ENCODE measurements around the gene TM7SF2. TPM values are rescaled to one million over a fixed set of nuclear protein-coding genes. Genes with fewer than 3 reads are reported as not detected.

The TM7SF2 gene
- total and polyA plus RNA-seq, 5 donors from 2014 or later = 8.0 to 20.2 (median 10.4) TPM

DNA sequence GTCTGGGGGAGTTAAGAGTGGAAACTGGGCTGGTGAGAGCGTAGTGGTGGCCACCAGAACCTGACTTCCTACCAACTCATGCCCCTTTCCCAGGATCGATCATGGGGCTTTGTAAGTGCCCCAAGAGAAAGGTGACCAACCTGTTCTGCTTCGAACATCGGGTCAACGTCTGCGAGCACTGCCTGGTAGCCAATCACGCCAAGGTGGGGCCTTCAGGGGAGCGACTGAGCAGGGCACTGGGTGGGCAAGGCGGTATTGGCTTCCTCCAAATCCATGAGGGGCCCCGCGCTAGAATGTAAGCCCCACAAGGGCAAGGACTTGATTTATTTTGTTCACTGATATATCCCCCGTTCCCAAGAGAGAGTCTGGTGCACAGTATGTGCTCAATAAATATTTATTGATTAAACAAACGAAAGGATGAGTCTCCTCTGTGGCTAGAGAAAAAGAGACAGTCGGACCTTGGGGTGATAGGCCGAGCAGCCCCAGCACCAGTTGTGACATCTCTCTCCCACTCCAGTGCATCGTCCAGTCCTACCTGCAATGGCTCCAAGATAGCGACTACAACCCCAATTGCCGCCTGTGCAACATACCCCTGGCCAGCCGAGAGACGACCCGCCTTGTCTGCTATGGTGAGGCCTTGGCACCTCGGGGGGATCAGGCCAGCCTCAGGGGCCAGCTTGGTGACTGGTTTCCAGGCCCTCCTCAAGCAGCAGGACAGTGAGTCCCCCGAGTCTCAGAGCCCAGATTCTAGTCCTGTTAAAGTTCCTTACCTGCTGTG, 26.9 kb upstream of the TM7SF2 start:
- no peaks in the 10 kb centered on the region for H3K27me3 Mint-ChIP-seq
- peaks cover 6 to 26% (median 15%) of the 10 kb centered on the region in 4 donors for H3K4me1 Mint-ChIP-seq
- Histone ChIP-seq H3K4me1 (ENCODE audit: control insufficient read depth, insufficient read depth, low read length, poor library complexity, severe bottlenecking) (peaks cover 16% of the 10 kb centered on the region), H3K27me3 (ENCODE audit: control insufficient read depth, insufficient read depth, low read length) (no peaks in the 10 kb centered on the region), H3K4me3 (ENCODE audit: low read depth, low read length) (peak overlapping the region; percentile 82), H3K9me3 (ENCODE audit: control insufficient read depth in 2 of 2, low read length in 2 of 2) (no peaks in the 10 kb centered on the region), H3K36me3 (ENCODE audit: control insufficient read depth, insufficient read depth, low read length) (peaks cover 30% of the 10 kb centered on the region), H3K27ac (ENCODE audit: insufficient read depth, low read length, poor library complexity, severe bottlenecking) (peak overlapping the region; percentile 96)
- H3K4me3 Mint-ChIP-seq = peak overlapping the region; percentile 92 to 95 (median 94)
- ATAC-seq (ENCODE audit: low read depth in 2 of 2) (no peak), DNase-seq (no peak)
- H3K9me3 Mint-ChIP-seq = peaks cover 0 to 2% (median 0%) of the 10 kb centered on the region in 7 donors
- peaks cover 17% of the 10 kb centered on the region for H3K36me3 Mint-ChIP-seq
- peak overlapping the region; percentile 70 to 99 (median 95) for H3K27ac Mint-ChIP-seq

DNA sequence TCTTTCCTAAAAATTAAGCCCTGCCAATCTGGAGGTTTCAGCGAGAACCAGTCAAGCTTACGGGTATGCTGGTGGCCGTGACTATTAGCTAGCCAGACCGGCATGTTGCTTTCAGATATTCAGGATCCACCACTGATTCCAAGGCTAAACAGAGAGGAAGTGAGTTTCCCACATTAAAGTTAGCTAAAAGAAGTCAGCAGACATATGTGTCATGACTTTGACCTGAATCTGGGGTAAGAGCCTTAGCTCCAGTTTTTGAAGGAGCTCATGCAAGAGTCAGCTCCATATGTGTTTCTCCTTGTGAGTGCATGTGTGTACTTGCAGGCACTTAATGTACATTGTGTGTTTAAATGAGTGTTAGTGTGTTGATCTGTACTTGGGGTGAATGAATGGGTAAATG, 26.2 kb upstream of the TM7SF2 start:
- Mint-ChIP-seq H3K36me3 (peaks cover 17% of the 10 kb centered on the region), H3K4me1 (peaks cover 6 to 26% (median 15%) of the 10 kb centered on the region in 4 donors), H3K9me3 (peaks cover 0 to 2% (median 0%) of the 10 kb centered on the region in 7 donors), H3K27ac (peak overlapping the region; percentile 29 to 95 (median 70)), H3K4me3 (peak overlapping the region; percentile 92 to 95 (median 94)), H3K27me3 (no peaks in the 10 kb centered on the region)
- Histone ChIP-seq H3K27ac (ENCODE audit: insufficient read depth, low read length, poor library complexity, severe bottlenecking) (peak overlapping the region; percentile 96), H3K4me3 (ENCODE audit: low read depth, low read length) (no peak overlapping the region), H3K9me3 (ENCODE audit: control insufficient read depth in 2 of 2, low read length in 2 of 2) (no peaks in the 10 kb centered on the region), H3K4me1 (ENCODE audit: control insufficient read depth, insufficient read depth, low read length, poor library complexity, severe bottlenecking) (peaks cover 16% of the 10 kb centered on the region), H3K36me3 (ENCODE audit: control insufficient read depth, insufficient read depth, low read length) (peaks cover 30% of the 10 kb centered on the region), H3K27me3 (ENCODE audit: control insufficient read depth, insufficient read depth, low read length) (no peaks in the 10 kb centered on the region)
- ATAC-seq (ENCODE audit: low read depth in 2 of 2) = no peak
- DNase-seq = no peak

DNA sequence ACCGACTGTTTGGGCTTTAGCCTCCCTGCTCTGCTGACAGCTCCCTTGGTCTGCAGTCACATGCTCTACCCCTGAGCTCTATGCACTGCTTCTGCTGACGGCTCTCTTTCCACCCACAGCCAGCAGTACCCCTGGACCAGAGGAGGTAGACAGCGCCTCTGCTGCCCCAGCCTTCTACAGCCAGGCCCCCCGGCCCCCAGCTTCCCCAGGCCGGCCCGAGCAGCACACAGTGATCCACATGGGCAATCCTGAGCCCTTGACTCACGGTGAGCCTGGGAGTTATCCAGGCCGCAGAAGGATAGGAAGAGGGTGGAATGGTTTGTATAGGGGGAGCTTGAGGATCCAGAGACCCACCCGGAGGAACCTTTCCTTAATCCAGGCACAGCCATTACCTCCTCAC, 24.9 kb upstream of the TM7SF2 start:
- peak overlapping the region in 1 of 4 donors; percentile 94 for H3K4me3 Mint-ChIP-seq
- no peaks in the 10 kb centered on the region for H3K27me3 ChIP-seq (ENCODE audit: control insufficient read depth, insufficient read depth, low read length)
- H3K4me1 Mint-ChIP-seq = peaks cover 6 to 26% (median 15%) of the 10 kb centered on the region in 4 donors

DNA sequence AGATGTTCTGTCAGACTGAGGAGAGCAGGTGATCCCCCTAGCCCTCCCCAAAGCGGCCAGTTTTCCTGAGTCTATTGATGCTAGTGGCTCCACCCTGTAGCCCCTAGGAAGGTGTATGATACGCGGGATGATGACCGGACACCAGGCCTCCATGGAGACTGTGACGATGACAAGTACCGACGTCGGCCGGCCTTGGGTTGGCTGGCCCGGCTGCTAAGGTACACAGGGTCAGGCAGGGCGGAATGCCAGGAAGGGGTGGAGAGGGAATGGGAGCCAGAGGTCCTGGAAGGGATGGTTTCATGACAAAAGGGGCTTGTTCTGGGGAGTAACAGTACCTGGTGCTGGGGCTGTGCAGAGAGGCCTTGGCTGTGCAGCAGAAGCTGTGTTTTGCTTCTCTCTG, 24.5 kb upstream of the TM7SF2 start:
- no peaks in the 10 kb centered on the region for H3K27me3 Mint-ChIP-seq
- no peak overlapping the region for H3K27ac Mint-ChIP-seq
- Histone ChIP-seq H3K36me3 (ENCODE audit: control insufficient read depth, insufficient read depth, low read length) (peaks cover 30% of the 10 kb centered on the region), H3K4me3 (ENCODE audit: low read depth, low read length) (no peak overlapping the region), H3K4me1 (ENCODE audit: control insufficient read depth, insufficient read depth, low read length, poor library complexity, severe bottlenecking) (peaks cover 16% of the 10 kb centered on the region), H3K27me3 (ENCODE audit: control insufficient read depth, insufficient read depth, low read length) (no peaks in the 10 kb centered on the region), H3K9me3 (ENCODE audit: control insufficient read depth in 2 of 2, low read length in 2 of 2) (no peaks in the 10 kb centered on the region), H3K27ac (ENCODE audit: insufficient read depth, low read length, poor library complexity, severe bottlenecking) (no peak overlapping the region)
- DNase-seq (no peak), ATAC-seq (ENCODE audit: low read depth in 2 of 2) (no peak)
- peaks cover 0 to 2% (median 0%) of the 10 kb centered on the region in 7 donors for H3K9me3 Mint-ChIP-seq
- no peak overlapping the region for H3K4me3 Mint-ChIP-seq
- peaks cover 17% of the 10 kb centered on the region for H3K36me3 Mint-ChIP-seq
- peaks cover 6 to 26% (median 15%) of the 10 kb centered on the region in 4 donors for H3K4me1 Mint-ChIP-seq

More for the DNA sequence above, 24.9 kb upstream of the TM7SF2 start:
- no peaks in the 10 kb centered on the region for H3K27me3 Mint-ChIP-seq
- DNase-seq (no peak), ATAC-seq (ENCODE audit: low read depth in 2 of 2) (no peak)
- H3K36me3 Mint-ChIP-seq = peaks cover 17% of the 10 kb centered on the region
- H3K27ac ChIP-seq (ENCODE audit: insufficient read depth, low read length, poor library complexity, severe bottlenecking) = no peak overlapping the region
- H3K27ac Mint-ChIP-seq = peak overlapping the region in 1 of 3 donors; percentile 32
- peaks cover 30% of the 10 kb centered on the region for H3K36me3 ChIP-seq (ENCODE audit: control insufficient read depth, insufficient read depth, low read length)
- H3K4me1 ChIP-seq (ENCODE audit: control insufficient read depth, insufficient read depth, low read length, poor library complexity, severe bottlenecking) = peaks cover 16% of the 10 kb centered on the region
- H3K9me3 Mint-ChIP-seq = peaks cover 0 to 2% (median 0%) of the 10 kb centered on the region in 7 donors
- H3K4me3 ChIP-seq (ENCODE audit: low read depth, low read length) = no peak overlapping the region
- H3K9me3 ChIP-seq (ENCODE audit: control insufficient read depth in 2 of 2, low read length in 2 of 2) = no peaks in the 10 kb centered on the region

DNA sequence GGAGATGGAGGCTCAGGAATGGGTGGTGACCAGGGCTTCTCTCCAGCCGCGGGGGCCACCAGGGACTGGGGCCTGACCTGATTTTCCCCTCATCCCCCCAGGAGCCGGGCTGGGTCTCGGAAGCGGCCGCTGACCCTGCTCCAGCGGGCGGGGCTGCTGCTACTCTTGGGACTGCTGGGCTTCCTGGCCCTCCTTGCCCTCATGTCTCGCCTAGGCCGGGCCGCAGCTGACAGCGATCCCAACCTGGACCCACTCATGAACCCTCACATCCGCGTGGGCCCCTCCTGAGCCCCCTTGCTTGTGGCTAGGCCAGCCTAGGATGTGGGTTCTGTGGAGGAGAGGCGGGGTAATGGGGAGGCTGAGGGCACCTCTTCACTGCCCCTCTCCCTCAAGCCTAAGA, 23.8 kb upstream of the TM7SF2 start:
- Mint-ChIP-seq H3K4me3 (no peak overlapping the region), H3K4me1 (peaks cover 6 to 26% (median 14%) of the 10 kb centered on the region in 4 donors), H3K36me3 (peaks cover 17% of the 10 kb centered on the region), H3K27me3 (no peaks in the 10 kb centered on the region), H3K9me3 (peaks cover 0 to 2% (median 0%) of the 10 kb centered on the region in 7 donors), H3K27ac (no peak overlapping the region)
- no peak overlapping the region for H3K4me3 ChIP-seq (ENCODE audit: low read depth, low read length)
- H3K36me3 ChIP-seq (ENCODE audit: control insufficient read depth, insufficient read depth, low read length) = peaks cover 30% of the 10 kb centered on the region
- no peaks in the 10 kb centered on the region for H3K27me3 ChIP-seq (ENCODE audit: control insufficient read depth, insufficient read depth, low read length)
- ATAC-seq (ENCODE audit: low read depth in 2 of 2) (no peak), DNase-seq (no peak)
- no peaks in the 10 kb centered on the region for H3K9me3 ChIP-seq (ENCODE audit: control insufficient read depth in 2 of 2, low read length in 2 of 2)
- peaks cover 16% of the 10 kb centered on the region for H3K4me1 ChIP-seq (ENCODE audit: control insufficient read depth, insufficient read depth, low read length, poor library complexity, severe bottlenecking)
- no peak overlapping the region for H3K27ac ChIP-seq (ENCODE audit: insufficient read depth, low read length, poor library complexity, severe bottlenecking)

DNA sequence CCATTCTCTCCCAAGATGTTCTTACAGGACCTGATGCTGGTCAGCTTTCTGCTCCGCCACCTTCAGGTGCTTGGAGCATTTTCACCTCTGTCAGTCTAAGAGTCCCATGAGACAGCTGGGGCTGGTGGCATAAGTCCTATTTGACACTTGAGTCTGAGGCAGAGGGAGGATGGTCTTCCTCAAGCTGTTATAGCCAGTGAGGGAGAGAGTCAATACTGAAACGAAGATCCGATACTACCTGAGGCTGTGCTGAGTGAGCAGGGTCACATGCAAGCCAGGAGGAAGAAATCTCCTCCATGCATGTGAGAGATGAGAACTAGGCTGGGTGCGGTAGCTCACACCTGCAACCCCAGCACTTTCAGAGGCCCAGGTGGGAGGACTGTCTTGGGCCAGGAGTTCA, 22.1 kb upstream of the TM7SF2 start:
- Mint-ChIP-seq H3K27me3 (no peaks in the 10 kb centered on the region), H3K9me3 (no peaks in the 10 kb centered on the region), H3K4me1 (peaks cover 4 to 13% (median 6%) of the 10 kb centered on the region in 4 donors), H3K36me3 (peaks cover 17% of the 10 kb centered on the region), H3K27ac (no peak overlapping the region), H3K4me3 (peak overlapping the region in 1 of 4 donors; percentile 68)
- no peaks in the 10 kb centered on the region for H3K9me3 ChIP-seq (ENCODE audit: control insufficient read depth in 2 of 2, low read length in 2 of 2)
- H3K4me1 ChIP-seq (ENCODE audit: control insufficient read depth, insufficient read depth, low read length, poor library complexity, severe bottlenecking) = peaks cover 5% of the 10 kb centered on the region
- ATAC-seq (ENCODE audit: low read depth in 2 of 2) = no peak
- H3K36me3 ChIP-seq (ENCODE audit: control insufficient read depth, insufficient read depth, low read length) = peaks cover 30% of the 10 kb centered on the region
- H3K4me3 ChIP-seq (ENCODE audit: low read depth, low read length) = no peak overlapping the region
- H3K27me3 ChIP-seq (ENCODE audit: control insufficient read depth, insufficient read depth, low read length) = no peaks in the 10 kb centered on the region
- DNase-seq = no peak
- no peak overlapping the region for H3K27ac ChIP-seq (ENCODE audit: insufficient read depth, low read length, poor library complexity, severe bottlenecking)

DNA sequence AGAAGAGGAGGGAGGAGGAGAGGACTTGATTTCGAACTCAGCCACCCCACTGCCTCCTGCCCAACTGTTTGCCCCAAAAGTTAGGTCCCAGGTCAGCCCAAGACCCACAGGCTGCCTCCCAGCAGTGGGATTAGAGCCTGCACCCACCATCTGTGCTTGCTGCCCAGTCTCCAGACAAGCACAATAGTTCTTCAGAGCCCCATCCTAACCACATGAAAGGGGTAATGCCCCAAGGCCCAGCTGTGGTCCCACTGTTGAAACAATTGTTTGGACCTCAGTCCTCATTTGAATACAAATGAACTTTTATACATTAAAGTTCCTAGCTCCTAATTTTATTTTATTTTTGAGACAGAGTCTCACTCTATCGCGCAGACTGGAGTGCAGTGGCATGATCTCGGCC, 21.0 kb upstream of the TM7SF2 start:
- no peak for ATAC-seq (ENCODE audit: low read depth in 2 of 2)
- Histone ChIP-seq H3K4me1 (ENCODE audit: control insufficient read depth, insufficient read depth, low read length, poor library complexity, severe bottlenecking) (peaks cover 2% of the 10 kb centered on the region), H3K36me3 (ENCODE audit: control insufficient read depth, insufficient read depth, low read length) (peaks cover 30% of the 10 kb centered on the region), H3K27ac (ENCODE audit: insufficient read depth, low read length, poor library complexity, severe bottlenecking) (no peak overlapping the region), H3K4me3 (ENCODE audit: low read depth, low read length) (no peak overlapping the region), H3K27me3 (ENCODE audit: control insufficient read depth, insufficient read depth, low read length) (no peaks in the 10 kb centered on the region), H3K9me3 (ENCODE audit: control insufficient read depth in 2 of 2, low read length in 2 of 2) (no peaks in the 10 kb centered on the region)
- H3K27ac Mint-ChIP-seq = no peak overlapping the region
- peaks cover 14% of the 10 kb centered on the region for H3K36me3 Mint-ChIP-seq
- no peaks in the 10 kb centered on the region for H3K27me3 Mint-ChIP-seq
- no peak for DNase-seq
- H3K4me3 Mint-ChIP-seq = peak overlapping the region in 1 of 4 donors; percentile 56
- peaks cover 0 to under 1% (median 0%) of the 10 kb centered on the region in 7 donors for H3K9me3 Mint-ChIP-seq
- peaks cover 3 to 5% (median 4%) of the 10 kb centered on the region in 4 donors for H3K4me1 Mint-ChIP-seq
